ENCODE results near the gene PXMP2. TPM values are rescaled to one million over a fixed set of nuclear protein-coding genes. Genes with fewer than 3 reads are reported as not detected.

Gene PXMP2
- total RNA-seq, 1 donor from 2014 or later = 48.9 TPM

DNA sequence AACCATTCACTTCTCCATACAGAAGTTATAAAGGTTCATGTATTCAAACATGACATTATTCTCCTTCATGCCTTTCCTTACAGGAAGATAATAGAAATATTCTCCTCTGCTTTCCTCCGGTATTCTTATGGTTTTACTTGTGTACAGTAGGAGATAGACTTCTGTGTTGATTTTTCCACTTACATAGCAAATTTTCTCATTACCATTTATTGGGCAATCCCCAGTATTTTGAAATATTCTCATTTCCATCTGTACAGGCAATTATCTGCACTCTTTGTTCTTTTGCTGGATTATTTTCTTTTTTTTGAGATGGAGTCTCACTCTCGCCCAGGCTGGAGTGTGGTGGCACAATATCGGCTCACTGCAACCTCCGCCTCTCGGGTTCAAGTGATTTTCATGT lies 11.0 kb downstream of the PXMP2 start:
- TF ChIP-seq, protein P1, sequence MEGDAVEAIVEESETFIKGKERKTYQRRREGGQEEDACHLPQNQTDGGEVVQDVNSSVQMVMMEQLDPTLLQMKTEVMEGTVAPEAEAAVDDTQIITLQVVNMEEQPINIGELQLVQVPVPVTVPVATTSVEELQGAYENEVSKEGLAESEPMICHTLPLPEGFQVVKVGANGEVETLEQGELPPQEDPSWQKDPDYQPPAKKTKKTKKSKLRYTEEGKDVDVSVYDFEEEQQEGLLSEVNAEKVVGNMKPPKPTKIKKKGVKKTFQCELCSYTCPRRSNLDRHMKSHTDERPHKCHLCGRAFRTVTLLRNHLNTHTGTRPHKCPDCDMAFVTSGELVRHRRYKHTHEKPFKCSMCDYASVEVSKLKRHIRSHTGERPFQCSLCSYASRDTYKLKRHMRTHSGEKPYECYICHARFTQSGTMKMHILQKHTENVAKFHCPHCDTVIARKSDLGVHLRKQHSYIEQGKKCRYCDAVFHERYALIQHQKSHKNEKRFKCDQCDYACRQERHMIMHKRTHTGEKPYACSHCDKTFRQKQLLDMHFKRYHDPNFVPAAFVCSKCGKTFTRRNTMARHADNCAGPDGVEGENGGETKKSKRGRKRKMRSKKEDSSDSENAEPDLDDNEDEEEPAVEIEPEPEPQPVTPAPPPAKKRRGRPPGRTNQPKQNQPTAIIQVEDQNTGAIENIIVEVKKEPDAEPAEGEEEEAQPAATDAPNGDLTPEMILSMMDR (conservative IDR thresholded peaks at IDR 0.05; ENCODE audit: low read depth, low read length) = no peak
- no peak overlapping the region for H3K4me3 ChIP-seq (ENCODE audit: low read depth, low read length)
- DNase-seq (ENCODE audit: low read depth) = no peak

DNA sequence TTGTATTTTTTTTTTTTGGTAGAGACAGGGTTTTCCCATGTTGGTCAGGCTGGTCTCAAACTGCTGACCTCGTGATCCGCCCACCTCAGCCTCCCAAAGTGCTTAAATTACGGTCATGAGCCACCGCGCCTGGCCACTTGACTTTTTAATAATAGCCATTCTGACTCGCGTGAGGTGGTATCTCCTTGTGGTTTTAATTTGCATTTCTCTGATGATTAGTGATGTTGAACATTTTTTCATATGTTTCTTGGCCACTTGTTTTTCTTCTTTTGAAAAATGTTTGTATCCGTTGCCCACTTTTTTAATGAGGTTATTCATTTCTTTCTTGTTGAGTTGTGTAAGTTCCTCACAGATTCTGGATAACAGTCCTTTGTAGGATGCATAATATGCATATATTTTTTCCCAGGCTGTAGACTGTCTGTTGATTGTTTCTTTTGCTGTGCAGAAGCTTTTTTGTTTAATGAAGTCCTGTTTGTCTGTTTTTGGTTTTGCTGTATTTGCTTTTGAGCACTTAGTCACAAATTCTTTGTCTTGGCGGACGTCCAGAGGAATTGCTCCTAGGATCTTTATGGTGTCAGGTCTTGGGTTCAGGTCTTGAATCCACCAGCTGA lies 12.9 kb downstream of the PXMP2 start:
- TF ChIP-seq, protein P1 (conservative IDR thresholded peaks at IDR 0.05; ENCODE audit: low read depth, low read length) = no peak
- DNase-seq (ENCODE audit: low read depth) = no peak
- no peak overlapping the region for H3K4me3 ChIP-seq (ENCODE audit: low read depth, low read length)

DNA sequence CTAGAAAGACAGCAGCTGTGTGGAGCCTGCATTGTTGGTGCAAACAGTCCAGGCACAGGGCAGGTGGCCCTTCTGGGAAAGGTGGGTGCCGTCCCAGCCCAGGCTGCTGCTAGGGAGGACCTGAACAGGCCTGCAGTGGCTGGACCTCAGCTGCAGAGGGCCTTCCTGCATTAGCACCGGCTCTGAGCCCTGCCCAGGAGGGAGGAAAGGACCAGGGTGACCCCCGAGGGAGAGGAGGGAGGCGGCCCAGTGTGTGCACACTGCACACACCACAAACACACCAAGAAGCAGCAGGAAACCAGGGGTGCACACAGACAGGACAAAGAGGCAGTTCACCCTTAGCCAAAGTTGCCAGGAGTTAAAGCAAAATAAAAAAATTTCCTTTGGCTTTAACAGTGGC lies 15.3 kb downstream of the PXMP2 start:
- TF ChIP-seq, protein P1 (conservative IDR thresholded peaks at IDR 0.05; ENCODE audit: low read depth, low read length) = no peak
- no peak overlapping the region for H3K4me3 ChIP-seq (ENCODE audit: low read depth, low read length)
- DNase-seq (ENCODE audit: low read depth) = no peak

DNA sequence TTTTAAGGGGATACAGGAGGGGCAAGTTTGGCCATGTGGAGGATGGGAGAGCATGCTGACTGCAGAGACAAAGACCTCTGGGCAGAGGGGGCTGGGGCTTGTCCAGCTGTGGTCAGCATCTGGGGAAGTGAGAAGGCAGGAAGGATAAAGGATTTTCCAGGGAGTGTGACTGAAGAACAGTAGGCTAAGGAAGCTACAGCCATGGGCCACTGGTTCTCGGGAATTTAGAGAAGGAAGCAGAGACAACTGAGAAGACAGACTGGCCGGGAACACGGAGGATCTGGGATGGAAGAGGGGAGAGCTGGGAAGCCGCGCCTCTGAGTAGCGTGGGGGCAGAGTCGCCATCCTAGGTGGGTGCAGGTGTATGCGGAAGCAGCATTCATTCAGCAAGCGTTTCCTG lies 16.3 kb downstream of the PXMP2 start:
- DNase-seq (ENCODE audit: low read depth) = no peak
- H3K4me3 ChIP-seq (ENCODE audit: low read depth, low read length) = no peak overlapping the region
- TF ChIP-seq, protein P1 (conservative IDR thresholded peaks at IDR 0.05; ENCODE audit: low read depth, low read length) = no peak

DNA sequence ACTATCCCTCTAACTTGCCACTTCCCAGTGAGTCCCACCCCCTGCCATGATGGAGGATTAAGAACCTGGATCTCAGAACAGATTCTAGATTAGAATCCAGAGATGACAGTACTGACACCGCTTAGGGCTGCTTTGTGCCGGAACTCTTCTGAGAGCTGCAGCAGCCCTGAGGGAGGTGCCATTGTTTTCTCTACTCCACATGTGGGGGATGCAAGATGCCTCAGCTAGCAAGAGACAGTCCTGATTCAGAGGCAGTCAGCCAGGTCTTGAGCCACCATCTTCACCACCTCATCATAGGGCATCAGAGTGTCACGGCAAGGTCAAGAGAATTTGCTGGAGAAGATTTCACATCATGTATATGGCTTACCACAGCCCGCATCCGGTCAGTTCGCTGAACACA lies 19.9 kb downstream of the PXMP2 start:
- TF ChIP-seq, protein P1 (conservative IDR thresholded peaks at IDR 0.05; ENCODE audit: low read depth, low read length) = no peak
- no peak overlapping the region for H3K4me3 ChIP-seq (ENCODE audit: low read depth, low read length)
- no peak for DNase-seq (ENCODE audit: low read depth)

DNA sequence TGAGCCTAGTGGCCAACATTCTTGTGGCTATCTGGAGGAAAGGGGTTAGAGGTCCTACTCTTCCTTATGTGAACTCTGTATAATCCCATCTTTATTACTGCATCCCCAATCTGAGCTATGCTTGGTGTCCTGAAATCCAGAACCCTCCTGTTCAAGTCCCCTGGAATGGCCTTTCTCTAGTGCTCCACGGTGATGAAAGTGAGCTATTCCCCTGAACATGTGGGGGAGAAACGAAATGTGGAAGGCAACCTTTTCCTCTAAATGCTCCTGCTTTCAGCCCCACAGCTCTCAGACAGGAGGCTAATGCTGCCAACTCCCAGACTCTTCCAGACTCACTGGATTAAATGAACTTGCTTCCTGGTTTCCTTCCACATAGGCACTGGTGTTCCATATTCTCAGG lies 20.8 kb downstream of the PXMP2 start:
- no peak overlapping the region for H3K4me3 ChIP-seq (ENCODE audit: low read depth, low read length)
- TF ChIP-seq, protein P1 (conservative IDR thresholded peaks at IDR 0.05; ENCODE audit: low read depth, low read length) = no peak
- DNase-seq (ENCODE audit: low read depth) = no peak

DNA sequence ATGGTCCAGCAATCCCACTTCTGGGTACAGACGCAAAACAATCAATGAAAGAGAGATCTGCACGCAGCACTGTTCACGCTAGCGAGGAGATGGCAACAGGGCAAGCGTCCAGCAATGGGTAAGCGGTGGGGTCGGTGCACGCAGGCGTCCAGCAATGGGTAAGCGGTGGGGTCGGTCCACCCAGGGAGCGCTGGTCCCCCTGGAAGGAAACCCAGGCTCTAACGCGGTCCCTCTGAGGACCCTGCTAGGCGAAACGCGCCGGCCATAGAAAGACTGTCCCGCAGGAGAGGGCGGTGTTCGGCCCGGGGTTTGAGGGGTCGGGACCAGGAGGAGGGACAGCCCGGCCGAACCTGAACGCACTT lies 22.6 kb downstream of the PXMP2 start:
- peak overlapping the region; percentile 81 for H3K4me3 ChIP-seq (ENCODE audit: low read depth, low read length)
- TF ChIP-seq, protein P1 (conservative IDR thresholded peaks at IDR 0.05; ENCODE audit: low read depth, low read length) = no peak
- DNase-seq (ENCODE audit: low read depth) = no peak

Measured in epithelial cell of proximal tubule (primary cell).